Measurements from ENCODE around the gene PLK3.

PLK3 gene

GRCh38 chr1:44778705-44779576, 21.2 kb upstream of the PLK3 start:
- H3K9me3 ChIP-seq (ENCODE audit: control insufficient read depth, insufficient read depth, low read length), result no peaks in the 10 kb centered on the region
- no peaks in the 10 kb centered on the region for H3K27me3 ChIP-seq (ENCODE audit: control insufficient read depth, insufficient read depth, low read length)
- H3K9ac ChIP-seq (ENCODE audit: low read depth, low read length), result no peak overlapping the region
- peaks cover 4% of the 10 kb centered on the region for H3K4me1 ChIP-seq (ENCODE audit: control insufficient read depth, insufficient read depth, low read length)
- H3K4me3 ChIP-seq (ENCODE audit: low read depth, low read length), result no peak overlapping the region
- H3K36me3 ChIP-seq (ENCODE audit: control insufficient read depth, insufficient read depth, low read length), result peaks cover 36% of the 10 kb centered on the region

DNA sequence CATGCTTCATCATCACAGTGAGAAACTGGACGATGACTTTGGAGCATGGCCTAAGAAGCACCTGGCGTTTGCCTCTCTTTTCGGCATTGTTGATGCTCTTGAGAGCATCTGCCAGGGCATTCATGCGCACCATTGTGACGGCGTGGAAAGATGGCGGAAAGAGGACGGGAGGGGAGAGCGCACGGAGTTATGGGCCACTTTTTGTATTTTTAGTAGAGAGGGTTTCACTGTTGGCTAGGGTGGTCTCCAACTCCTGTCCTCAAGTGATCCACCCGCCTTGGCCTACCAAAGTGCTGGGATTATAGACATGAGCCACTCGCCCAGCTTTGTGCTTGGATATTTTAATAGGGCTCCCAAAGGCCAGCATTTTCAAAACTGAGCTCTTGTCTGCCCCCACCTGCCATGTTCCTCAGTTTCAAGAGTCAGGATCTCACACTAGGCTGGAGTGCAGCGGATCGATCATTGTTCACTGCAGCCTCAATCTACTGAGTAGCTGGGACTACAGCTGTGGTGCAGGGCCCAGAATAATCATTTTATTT, 19.5 kb upstream of the PLK3 start:
- Histone ChIP-seq H3K4me3 (ENCODE audit: low read depth, low read length) (no peak overlapping the region), H3K4me1 (ENCODE audit: control insufficient read depth, insufficient read depth, low read length) (peaks cover 8% of the 10 kb centered on the region), H3K36me3 (ENCODE audit: control insufficient read depth, insufficient read depth, low read length) (peaks cover 36% of the 10 kb centered on the region), H3K9ac (ENCODE audit: low read depth, low read length) (no peak overlapping the region), H3K9me3 (ENCODE audit: control insufficient read depth, insufficient read depth, low read length) (no peaks in the 10 kb centered on the region), H3K27me3 (ENCODE audit: control insufficient read depth, insufficient read depth, low read length) (peaks cover 2% of the 10 kb centered on the region)

DNA sequence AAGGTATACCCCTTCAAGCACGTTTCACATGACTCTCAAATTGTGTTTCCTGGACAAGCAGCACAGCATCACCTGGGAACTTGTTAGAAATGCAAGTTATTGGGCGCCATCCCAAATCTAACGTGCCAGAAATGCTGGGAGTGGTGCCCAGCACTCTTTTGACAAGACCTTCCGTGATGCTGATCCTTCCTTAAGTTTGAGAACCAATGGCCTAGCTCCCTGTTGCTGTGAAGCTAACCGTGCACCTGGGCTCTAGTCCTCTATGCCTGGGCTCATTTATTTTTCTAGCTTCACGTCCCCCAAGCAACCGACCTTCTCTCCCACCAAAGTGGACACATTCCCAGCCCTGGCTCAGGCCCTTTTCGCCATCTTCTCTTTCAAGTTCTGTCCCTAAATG, 16.5 kb upstream of the PLK3 start:
- peaks cover 6% of the 10 kb centered on the region for H3K36me3 ChIP-seq (ENCODE audit: control insufficient read depth, insufficient read depth, low read length)
- H3K4me3 ChIP-seq (ENCODE audit: low read depth, low read length), result peak overlapping the region; percentile 40
- H3K9ac ChIP-seq (ENCODE audit: low read depth, low read length), result peak overlapping the region; percentile 51

DNA sequence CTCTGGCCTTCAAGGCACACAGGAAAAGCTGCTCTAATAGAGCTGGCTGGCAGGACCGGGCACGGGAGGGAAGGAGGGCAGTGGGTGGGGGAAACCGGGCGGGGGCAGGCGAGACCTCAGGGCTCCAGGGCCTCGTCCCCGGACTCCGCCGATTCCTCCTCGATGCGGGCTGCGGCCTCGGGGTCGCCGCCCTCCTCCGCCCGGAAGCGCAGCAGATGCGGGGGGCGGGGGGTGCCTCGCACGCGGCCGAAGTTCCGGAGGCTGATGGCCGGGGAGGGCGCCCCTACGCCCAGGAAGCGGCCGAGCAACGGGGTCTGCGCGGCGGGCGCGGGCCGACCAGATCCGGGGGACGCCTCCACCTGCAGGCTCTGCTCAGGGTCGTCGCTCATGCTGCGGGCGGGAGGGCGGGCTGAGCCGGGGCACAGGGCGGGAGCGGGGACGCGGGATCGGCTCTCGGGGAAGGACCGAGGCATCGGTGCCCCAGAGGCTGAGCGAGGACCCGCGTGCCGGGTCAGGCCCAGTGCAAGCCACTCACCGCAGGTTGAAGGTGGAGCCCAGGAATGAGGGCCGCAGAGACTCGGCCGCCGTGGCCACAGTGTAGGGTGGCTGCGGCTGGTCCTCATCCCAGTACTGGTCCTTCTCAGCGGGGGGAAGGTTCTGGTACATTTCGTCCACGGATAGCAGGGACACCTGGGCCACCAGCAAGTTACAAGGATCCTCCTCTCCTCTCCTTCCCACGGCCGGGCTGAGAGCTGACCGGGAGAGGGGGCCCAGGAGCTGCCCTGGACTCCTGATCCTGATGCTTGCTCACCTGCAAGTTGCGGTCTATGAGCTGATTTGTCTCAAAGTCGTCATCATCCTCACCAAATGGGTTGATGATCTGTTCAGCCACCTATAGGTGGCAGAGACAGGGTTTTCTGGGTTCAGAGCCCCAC, 15.8 kb upstream of the PLK3 start:
- no peaks in the 10 kb centered on the region for H3K9me3 ChIP-seq (ENCODE audit: control insufficient read depth, insufficient read depth, low read length)
- H3K4me3 ChIP-seq (ENCODE audit: low read depth, low read length), result peak overlapping the region; percentile 52
- H3K27me3 ChIP-seq (ENCODE audit: control insufficient read depth, insufficient read depth, low read length), result peaks cover 6% of the 10 kb centered on the region
- peak overlapping the region; percentile 60 for H3K9ac ChIP-seq (ENCODE audit: low read depth, low read length)
- peaks cover 8% of the 10 kb centered on the region for H3K4me1 ChIP-seq (ENCODE audit: control insufficient read depth, insufficient read depth, low read length)
- H3K36me3 ChIP-seq (ENCODE audit: control insufficient read depth, insufficient read depth, low read length), result no peaks in the 10 kb centered on the region

More for the DNA sequence above, 16.5 kb upstream of the PLK3 start:
- Histone ChIP-seq H3K27me3 (ENCODE audit: control insufficient read depth, insufficient read depth, low read length) (peaks cover 6% of the 10 kb centered on the region), H3K9me3 (ENCODE audit: control insufficient read depth, insufficient read depth, low read length) (no peaks in the 10 kb centered on the region), H3K4me1 (ENCODE audit: control insufficient read depth, insufficient read depth, low read length) (peaks cover 8% of the 10 kb centered on the region)

GRCh38 chr1:44785029-44785380, 15.2 kb upstream of the PLK3 start:
- no peaks in the 10 kb centered on the region for H3K36me3 ChIP-seq (ENCODE audit: control insufficient read depth, insufficient read depth, low read length)
- H3K27me3 ChIP-seq (ENCODE audit: control insufficient read depth, insufficient read depth, low read length), result peaks cover 6% of the 10 kb centered on the region
- no peaks in the 10 kb centered on the region for H3K9me3 ChIP-seq (ENCODE audit: control insufficient read depth, insufficient read depth, low read length)
- no peak overlapping the region for H3K4me3 ChIP-seq (ENCODE audit: low read depth, low read length)
- H3K9ac ChIP-seq (ENCODE audit: low read depth, low read length), result no peak overlapping the region
- peaks cover 8% of the 10 kb centered on the region for H3K4me1 ChIP-seq (ENCODE audit: control insufficient read depth, insufficient read depth, low read length)

- H3K9ac ChIP-seq (ENCODE audit: low read depth, low read length), result no peak overlapping the region
- no peaks in the 10 kb centered on the region for H3K9me3 ChIP-seq (ENCODE audit: control insufficient read depth, insufficient read depth, low read length)
- H3K27me3 ChIP-seq (ENCODE audit: control insufficient read depth, insufficient read depth, low read length), result peaks cover 6% of the 10 kb centered on the region
- H3K4me3 ChIP-seq (ENCODE audit: low read depth, low read length), result peak overlapping the region; percentile 59
- no peaks in the 10 kb centered on the region for H3K36me3 ChIP-seq (ENCODE audit: control insufficient read depth, insufficient read depth, low read length)
- peaks cover 8% of the 10 kb centered on the region for H3K4me1 ChIP-seq (ENCODE audit: control insufficient read depth, insufficient read depth, low read length)
Observed at GRCh38 chr1:44785501-44786137, 14.6 kb upstream of the PLK3 start.

DNA sequence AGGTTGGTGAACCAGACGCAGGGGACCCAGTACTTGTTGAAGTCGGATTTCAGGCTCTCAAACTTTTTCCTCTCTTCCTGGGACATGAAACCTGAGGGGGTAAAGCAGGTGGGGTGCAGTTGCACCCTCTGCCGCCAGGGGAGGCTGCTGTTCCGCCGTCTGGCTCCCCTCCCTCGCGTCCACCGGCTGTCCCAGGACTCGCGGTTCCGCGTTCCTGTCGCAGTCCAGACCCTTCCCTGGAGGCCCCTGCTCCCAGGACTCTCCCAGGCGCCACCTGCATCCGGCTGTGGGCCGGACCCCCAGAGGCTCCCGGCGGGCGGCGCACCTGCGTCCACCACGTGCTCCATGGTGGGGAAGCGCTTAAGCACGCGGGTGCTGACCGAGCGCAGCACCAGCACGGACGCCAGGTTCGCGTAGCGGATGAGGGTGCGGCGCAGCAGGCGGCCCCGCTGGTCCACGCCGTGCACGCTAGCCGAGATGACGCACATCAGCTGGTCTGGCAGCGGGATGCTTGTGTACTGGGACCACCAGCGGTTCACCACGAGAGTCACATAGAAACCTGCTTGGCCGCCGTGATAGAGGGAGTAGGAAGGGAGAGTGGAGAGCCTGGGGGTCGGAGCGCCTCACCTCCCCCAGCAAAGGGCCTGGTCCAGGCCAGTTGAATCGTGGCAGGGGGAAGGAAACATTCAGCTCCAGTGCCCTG, 13.9 kb upstream of the PLK3 start:
- Histone ChIP-seq H3K9ac (ENCODE audit: low read depth, low read length) (peak overlapping the region; percentile 87), H3K4me3 (ENCODE audit: low read depth, low read length) (peak overlapping the region; percentile 59), H3K27me3 (ENCODE audit: control insufficient read depth, insufficient read depth, low read length) (peaks cover 6% of the 10 kb centered on the region), H3K4me1 (ENCODE audit: control insufficient read depth, insufficient read depth, low read length) (peaks cover 8% of the 10 kb centered on the region), H3K9me3 (ENCODE audit: control insufficient read depth, insufficient read depth, low read length) (no peaks in the 10 kb centered on the region), H3K36me3 (ENCODE audit: control insufficient read depth, insufficient read depth, low read length) (no peaks in the 10 kb centered on the region)

DNA sequence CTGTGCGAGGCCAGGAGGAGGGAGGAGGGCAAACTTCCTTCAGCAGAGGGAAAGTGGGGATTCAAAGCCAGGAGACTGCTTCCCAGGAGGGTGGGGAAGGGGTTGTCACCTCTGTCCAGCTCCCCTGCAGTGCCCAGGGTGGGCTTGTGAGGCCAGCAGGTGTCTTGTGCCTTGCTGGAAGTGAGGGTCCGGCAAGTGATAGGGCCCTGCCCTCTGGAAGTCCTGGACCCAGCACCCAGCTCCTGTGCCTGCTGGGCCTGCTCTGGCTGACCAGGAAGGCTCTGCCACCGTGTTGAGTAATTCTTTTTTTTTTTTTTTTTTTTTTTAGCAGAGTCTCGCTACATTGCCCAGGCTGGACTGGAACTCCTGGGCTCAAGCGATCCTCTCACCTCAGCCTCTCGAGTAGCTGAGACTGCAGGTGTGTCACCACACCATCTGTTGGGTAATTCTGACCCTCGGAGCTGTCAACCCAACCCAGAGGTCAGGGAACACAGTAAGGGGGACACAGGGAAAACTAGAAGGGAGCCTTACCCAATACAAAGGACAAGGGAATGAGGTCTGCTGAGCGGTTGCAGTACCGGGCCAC, 13.2 kb upstream of the PLK3 start:
- no peaks in the 10 kb centered on the region for H3K36me3 ChIP-seq (ENCODE audit: control insufficient read depth, insufficient read depth, low read length)
- peaks cover 6% of the 10 kb centered on the region for H3K27me3 ChIP-seq (ENCODE audit: control insufficient read depth, insufficient read depth, low read length)
- H3K4me3 ChIP-seq (ENCODE audit: low read depth, low read length), result peak overlapping the region; percentile 59
- H3K4me1 ChIP-seq (ENCODE audit: control insufficient read depth, insufficient read depth, low read length), result peaks cover 8% of the 10 kb centered on the region
- peak overlapping the region; percentile 87 for H3K9ac ChIP-seq (ENCODE audit: low read depth, low read length)
- no peaks in the 10 kb centered on the region for H3K9me3 ChIP-seq (ENCODE audit: control insufficient read depth, insufficient read depth, low read length)

DNA sequence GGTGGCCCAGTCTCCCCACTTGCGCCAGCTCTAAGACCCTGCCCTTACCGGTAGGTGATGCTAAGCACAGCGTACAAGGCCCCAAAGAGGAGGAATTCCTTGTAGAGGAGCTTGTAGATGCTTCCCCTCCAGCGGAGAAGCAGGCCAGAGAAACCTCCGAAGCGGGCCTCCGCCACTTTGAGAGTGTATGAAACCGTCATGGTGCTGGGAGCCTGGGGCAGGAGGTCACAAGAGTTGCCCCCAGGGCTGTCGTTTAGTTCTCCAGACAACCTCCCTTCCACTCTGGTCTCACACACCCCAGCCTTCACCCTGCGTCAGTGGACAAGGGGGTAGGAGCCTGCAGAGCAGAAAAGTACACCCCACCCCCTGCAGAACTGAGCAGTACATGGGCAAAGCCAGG, 12.7 kb upstream of the PLK3 start:
- Histone ChIP-seq H3K4me3 (ENCODE audit: low read depth, low read length) (no peak overlapping the region), H3K4me1 (ENCODE audit: control insufficient read depth, insufficient read depth, low read length) (peaks cover 8% of the 10 kb centered on the region), H3K36me3 (ENCODE audit: control insufficient read depth, insufficient read depth, low read length) (no peaks in the 10 kb centered on the region), H3K9ac (ENCODE audit: low read depth, low read length) (no peak overlapping the region), H3K9me3 (ENCODE audit: control insufficient read depth, insufficient read depth, low read length) (no peaks in the 10 kb centered on the region), H3K27me3 (ENCODE audit: control insufficient read depth, insufficient read depth, low read length) (peaks cover 6% of the 10 kb centered on the region)

GRCh38 chr1:44788120-44788860, 11.9 kb upstream of the PLK3 start, which contains the start of gene BEST4:
Gene BEST4, minus strand, starts transcription at chr1:44788170. Its CDS starts 465 bp downstream, at chr1:44787705.
- Histone ChIP-seq H3K4me3 (ENCODE audit: low read depth, low read length) (no peak within 1 kb of the TSS), H3K36me3 (ENCODE audit: control insufficient read depth, insufficient read depth, low read length) (no peaks in the 10 kb centered on the region), H3K4me1 (ENCODE audit: control insufficient read depth, insufficient read depth, low read length) (peaks cover 12% of the 10 kb centered on the region), H3K9me3 (ENCODE audit: control insufficient read depth, insufficient read depth, low read length) (no peaks in the 10 kb centered on the region), H3K27me3 (ENCODE audit: control insufficient read depth, insufficient read depth, low read length) (peaks cover 6% of the 10 kb centered on the region), H3K9ac (ENCODE audit: low read depth, low read length) (no peak within 1 kb of the TSS)
